HEK293T (cell line): ENCODE results near the gene MACROD2.

Experiments
- ARNT ChIP-seq: fragments of 450-650 bp; IDR thresholded peaks from 2 replicates; pipeline ENCODE4 v1.6.1; 2017; ENCODE audit warnings: mild to moderate bottlenecking
- BHLHE40 ChIP-seq: fragments of 450-650 bp; IDR thresholded peaks from 2 replicates; pipeline ENCODE4 v1.6.1; 2016; ENCODE audit warnings: mild to moderate bottlenecking, moderate library complexity, borderline replicate concordance
- ELF4 ChIP-seq: fragments of 450-650 bp; IDR thresholded peaks from 2 replicates; pipeline ENCODE4 v1.6.1; 2017; ENCODE audit warnings: antibody characterized with exemption
- FOXA1 ChIP-seq: fragments of 450-650 bp; IDR thresholded peaks from 2 replicates; pipeline ENCODE4 v1.6.1; 2016; ENCODE audit warnings: mild to moderate bottlenecking
- FOXK2 ChIP-seq: fragments of 450-650 bp; IDR thresholded peaks from 2 replicates; pipeline ENCODE4 v1.6.1; 2016; ENCODE audit warnings: mild to moderate bottlenecking
- FOXM1 ChIP-seq: fragments of 450-650 bp; IDR thresholded peaks from 2 replicates; pipeline ENCODE4 v1.6.1; 2017; ENCODE audit warnings: mild to moderate bottlenecking, borderline replicate concordance
- HDGF ChIP-seq: fragments of 450-650 bp; IDR thresholded peaks from 2 replicates; pipeline ENCODE4 v1.6.1; 2017; ENCODE audit warnings: antibody characterized with exemption, borderline replicate concordance
- L3MBTL2 ChIP-seq: fragments of 450-650 bp; conservative IDR thresholded peaks from 2 replicates; pipeline ENCODE4 v1.6.1; 2016; ENCODE audit warnings: mild to moderate bottlenecking
- SP1 ChIP-seq: fragments of 450-650 bp; IDR thresholded peaks from 2 replicates; pipeline ENCODE4 v1.6.1; 2017
- SUZ12 ChIP-seq: fragments of 450-650 bp; IDR thresholded peaks from 2 replicates; pipeline ENCODE4 v1.6.1; 2016; ENCODE audit warnings: mild to moderate bottlenecking
- TARDBP ChIP-seq: fragments of 450-650 bp; IDR thresholded peaks from 2 replicates; pipeline ENCODE4 v1.6.1; 2016
- ZNF384 ChIP-seq: fragments of 450-650 bp; IDR thresholded peaks from 2 replicates; pipeline ENCODE4 v1.6.1; 2016
- TF ChIP-seq, protein P1 (sequence below): fragments of 450-650 bp; IDR thresholded peaks from 2 replicates; pipeline ENCODE4 v1.6.1; 2016

DNA sequence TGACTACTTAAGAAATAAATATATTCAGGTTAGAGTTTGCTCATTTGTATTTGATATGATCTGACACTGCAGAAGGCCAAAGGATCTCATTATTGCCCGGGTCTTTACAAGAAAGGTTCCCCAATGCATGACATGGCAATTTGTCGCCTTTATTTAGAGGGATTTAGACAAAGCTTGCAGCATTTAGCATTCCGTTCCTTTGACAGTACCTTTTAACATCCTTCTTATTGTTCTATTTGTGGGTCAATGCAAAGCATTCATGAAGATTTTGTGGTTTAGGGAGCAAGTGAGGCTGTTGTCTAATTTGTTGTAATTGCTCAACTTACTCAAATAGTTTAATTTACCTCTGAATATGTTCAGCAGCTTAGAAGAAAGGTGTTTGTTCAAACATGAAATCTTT, 572.9 kb downstream of the MACROD2 start:
- TF ChIP-seq HDGF = no peak
- TF ChIP-seq BHLHE40 = no peak
- no peak for TF ChIP-seq ZNF384
- TF ChIP-seq FOXK2 = no peak
- no peak for TF ChIP-seq L3MBTL2
- no peak for TF ChIP-seq ELF4
- TF ChIP-seq TARDBP = no peak
- TF ChIP-seq FOXM1 = no peak
- TF ChIP-seq SP1 = no peak
- TF ChIP-seq, protein P1, sequence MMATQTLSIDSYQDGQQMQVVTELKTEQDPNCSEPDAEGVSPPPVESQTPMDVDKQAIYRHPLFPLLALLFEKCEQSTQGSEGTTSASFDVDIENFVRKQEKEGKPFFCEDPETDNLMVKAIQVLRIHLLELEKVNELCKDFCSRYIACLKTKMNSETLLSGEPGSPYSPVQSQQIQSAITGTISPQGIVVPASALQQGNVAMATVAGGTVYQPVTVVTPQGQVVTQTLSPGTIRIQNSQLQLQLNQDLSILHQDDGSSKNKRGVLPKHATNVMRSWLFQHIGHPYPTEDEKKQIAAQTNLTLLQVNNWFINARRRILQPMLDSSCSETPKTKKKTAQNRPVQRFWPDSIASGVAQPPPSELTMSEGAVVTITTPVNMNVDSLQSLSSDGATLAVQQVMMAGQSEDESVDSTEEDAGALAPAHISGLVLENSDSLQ = no peak
- no peak for TF ChIP-seq FOXA1
- no peak for TF ChIP-seq SUZ12
- TF ChIP-seq ARNT = no peak
